ENCODE data around the gene ATP5F1A. TPM values are rescaled to one million over a fixed set of nuclear protein-coding genes. Genes with fewer than 3 reads are reported as not detected.
A peak's percentile ranks its signal among the peaks of the same experiment; 100 is the strongest.

The ATP5F1A gene
- total and polyA plus RNA-seq, 2 of the 4 experiments (the other 2 are of a cell fraction) = 543 to 1,085 TPM

DNA sequence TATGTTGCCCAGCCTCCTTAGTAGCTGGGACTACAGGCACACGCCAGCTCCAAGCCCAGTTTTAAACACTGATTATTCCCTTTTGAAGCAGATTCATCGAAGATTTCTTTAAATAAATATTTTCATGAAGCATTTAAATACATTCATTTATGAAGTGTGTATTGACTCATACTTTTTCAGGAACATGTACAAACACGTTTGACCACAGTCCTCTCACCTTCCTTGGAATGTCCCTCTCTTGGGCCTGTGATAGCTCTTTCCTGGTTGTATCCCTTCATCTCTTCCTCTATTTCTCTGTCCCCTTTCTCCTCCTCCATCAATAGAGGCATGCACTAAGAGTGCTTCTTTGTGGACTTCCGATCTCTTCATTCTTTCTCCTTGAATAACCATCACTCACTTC, 28.6 kb downstream of the ATP5F1A start:
- Histone ChIP-seq H3K27me3 (ENCODE audit: control insufficient read depth, insufficient read depth, low read length) (no peaks in the 10 kb centered on the region), H3K18ac (ENCODE audit: low read depth, low read length) (peak overlapping the region; percentile 74), H2BK15ac (ENCODE audit: low read depth, low read length) (peak overlapping the region; percentile 3; the same call in 1 of the 3 replicates), H3K9me1 (ENCODE audit: insufficient read depth, low read length) (peaks cover 6% of the 10 kb centered on the region), H3K4ac (ENCODE audit: low read depth, low read length) (peak overlapping the region; percentile 1; the same call in 1 of the 2 replicates), H3K4me2 (ENCODE audit: low read depth, low read length) (peak overlapping the region; percentile 53; the same call in 1 of the 2 replicates), H3K27ac (ENCODE audit: insufficient read depth, low read length) (no peak overlapping the region), H3K4me3 (ENCODE audit: insufficient read depth, low read depth, low read length) (no peak overlapping the region), H2AK5ac (ENCODE audit: low read depth, low read length) (no peak overlapping the region), H3K56ac (ENCODE audit: extremely low read depth, insufficient read depth, low read length) (no peak overlapping the region), H3K9me3 (ENCODE audit: control insufficient read depth, insufficient read depth, low read length) (no peaks in the 10 kb centered on the region), H3K23ac (ENCODE audit: low read depth, low read length) (peak overlapping the region; percentile 6), H2AK9ac (replicated peaks; ENCODE audit: low read depth, low read length, poor library complexity) (no peak overlapping the region), H4K91ac (ENCODE audit: insufficient read depth, low read depth, low read length) (peak overlapping the region; percentile 19), H2BK5ac (ENCODE audit: low read depth, low read length, poor library complexity, severe bottlenecking) (peak overlapping the region; percentile 84), H2BK20ac (ENCODE audit: low read depth, low read length) (peak overlapping the region; percentile 78), H3K36me3 (ENCODE audit: control insufficient read depth, insufficient read depth, low read length) (no peaks in the 10 kb centered on the region), H3K79me1 (ENCODE audit: low read depth in 1 of 2, low read length in 2 of 2) (peaks cover 7 to 47% of the 10 kb centered on the region in 2 experiments; a peak in 3 of 4 replicates), H2AFZ (replicated peaks; ENCODE audit: low read length, poor library complexity) (no peak overlapping the region), H4K5ac (ENCODE audit: low read depth, low read length) (peak overlapping the region; percentile 58; the same call in 1 of the 2 replicates), H3K4me1 (ENCODE audit: control insufficient read depth, insufficient read depth, low read length) (peaks cover 18% of the 10 kb centered on the region), H4K20me1 (ENCODE audit: insufficient read depth, low read length) (no peaks in the 10 kb centered on the region; the same call in 1 of the 2 replicates), H4K8ac (ENCODE audit: low read depth in 2 of 2, low read length in 2 of 2) (peak overlapping the region; percentile 24 to 38; a peak in 3 of 4 replicates), H3K14ac (replicated peaks; ENCODE audit: low read depth, low read length) (peak overlapping the region; percentile 11), H2BK120ac (ENCODE audit: low read depth, low read length) (peak overlapping the region; percentile 12), H3K9ac (ENCODE audit: low read depth, low read length) (no peak overlapping the region)
- intact Hi-C loops (cut with micrococcal nuclease) = no loop called here
- DNase-seq (peak; percentile 33), ATAC-seq (ENCODE audit: low read depth) (no peak)
- in situ Hi-C loops (cut with MboI; ENCODE audit: low sequenced_read_pairs) = no loop called here
- POLR2A ChIA-PET (ENCODE audit: unreplicated experiment) = no interaction called here
- TF ChIP-seq BHLHE40 (IDR thresholded peaks at IDR 0.05; ENCODE audit: low read depth, low read length) = no peak
- TF ChIP-seq MAFK (IDR thresholded peaks at IDR 0.05; ENCODE audit: low read depth, low read length) = no peak
- no peak for TF ChIP-seq SMC3 (IDR thresholded peaks at IDR 0.05; ENCODE audit: low read depth, low read length)
- TF ChIP-seq MXI1 (IDR thresholded peaks at IDR 0.05; ENCODE audit: borderline replicate concordance, low read depth, low read length) = no peak
- TF ChIP-seq, protein P1, sequence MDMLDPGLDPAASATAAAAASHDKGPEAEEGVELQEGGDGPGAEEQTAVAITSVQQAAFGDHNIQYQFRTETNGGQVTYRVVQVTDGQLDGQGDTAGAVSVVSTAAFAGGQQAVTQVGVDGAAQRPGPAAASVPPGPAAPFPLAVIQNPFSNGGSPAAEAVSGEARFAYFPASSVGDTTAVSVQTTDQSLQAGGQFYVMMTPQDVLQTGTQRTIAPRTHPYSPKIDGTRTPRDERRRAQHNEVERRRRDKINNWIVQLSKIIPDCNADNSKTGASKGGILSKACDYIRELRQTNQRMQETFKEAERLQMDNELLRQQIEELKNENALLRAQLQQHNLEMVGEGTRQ (IDR thresholded peaks at IDR 0.05; ENCODE audit: low read depth, low read length) = no peak
- TF ChIP-seq POLR2A (IDR thresholded peaks at IDR 0.05; ENCODE audit: low read depth, low read length) = no peak
- TF ChIP-seq NFE2L2 (IDR thresholded peaks at IDR 0.05; ENCODE audit: low read depth, low read length) = no peak
- TF ChIP-seq, protein P2, sequence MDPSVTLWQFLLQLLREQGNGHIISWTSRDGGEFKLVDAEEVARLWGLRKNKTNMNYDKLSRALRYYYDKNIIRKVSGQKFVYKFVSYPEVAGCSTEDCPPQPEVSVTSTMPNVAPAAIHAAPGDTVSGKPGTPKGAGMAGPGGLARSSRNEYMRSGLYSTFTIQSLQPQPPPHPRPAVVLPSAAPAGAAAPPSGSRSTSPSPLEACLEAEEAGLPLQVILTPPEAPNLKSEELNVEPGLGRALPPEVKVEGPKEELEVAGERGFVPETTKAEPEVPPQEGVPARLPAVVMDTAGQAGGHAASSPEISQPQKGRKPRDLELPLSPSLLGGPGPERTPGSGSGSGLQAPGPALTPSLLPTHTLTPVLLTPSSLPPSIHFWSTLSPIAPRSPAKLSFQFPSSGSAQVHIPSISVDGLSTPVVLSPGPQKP (IDR thresholded peaks at IDR 0.05; ENCODE audit: borderline replicate concordance, low read depth, low read length) = no peak
- no peak for TF ChIP-seq RAD21 (IDR thresholded peaks at IDR 0.05; ENCODE audit: low read length)
- no peak for TF ChIP-seq CEBPB (IDR thresholded peaks at IDR 0.05; ENCODE audit: low read depth, low read length)
- TF ChIP-seq RFX5 (IDR thresholded peaks at IDR 0.05; ENCODE audit: low read depth, low read length) = no peak
- TF ChIP-seq RCOR1 (IDR thresholded peaks at IDR 0.05; ENCODE audit: insufficient replicate concordance, low read length) = no peak
- no peak for TF ChIP-seq MAZ (IDR thresholded peaks at IDR 0.05; ENCODE audit: borderline replicate concordance, low read depth, low read length)
- TF ChIP-seq CHD1 (IDR thresholded peaks at IDR 0.05; ENCODE audit: low read depth, low read length) = no peak
- CTCF ChIA-PET = no interaction called here
- dilution Hi-C loops (cut with HindIII; ENCODE audit: low sequenced_read_pairs, unreplicated experiment) = no loop called here
- 75% methylated on average over 1 of the region's 4 CpGs; no CpG with 5 or more reads in 1 of the 2 experiments for WGBS, 2 experiments (ENCODE audit: extremely low coverage in 2 of 2, insufficient read length in 1 of 2)
- BruUV-seq (replicated peaks) = no TSS peak

All from IMR-90 (cell line).